SK-N-MC (cell line): ENCODE measurements around the gene ADIPOR2.

ENCODE experiments used
- FOXP2 ChIP-seq: optimal IDR thresholded peaks from 2 replicates; pipeline ENCODE3; 2011; ENCODE audit warnings: mild to moderate bottlenecking, moderate library complexity; ENCODE audit not compliant: insufficient read depth; ENCODE audit errors: extremely low read length, control extremely low read depth
- POLR2AphosphoS5 ChIP-seq: IDR thresholded peaks from 2 replicates; pipeline ENCODE4 v1.6.1; 2012; ENCODE audit warnings: mild to moderate bottlenecking, low read depth, low read length, borderline replicate concordance

GRCh38 chr12:1660304-1661187, 30.3 kb upstream of the ADIPOR2 start:
- TF ChIP-seq POLR2AphosphoS5 = no peak
- no peak for TF ChIP-seq FOXP2
